Endothelial cell of umbilical vein (primary cell): ENCODE measurements around the gene CDC42EP5.

Experiments used
- CTCF ChIP-seq, 2 donors: IDR thresholded peaks; 1 replicate in 1 of 2; 2 replicates in 1 of 2; pipeline ENCODE4 v1.5.1; 2011; ENCODE audit warnings: low read length in 2 of 2, mild to moderate bottlenecking in 2 of 2, moderate library complexity in 2 of 2, control low read depth in 1 of 2, inconsistent platforms in 1 of 2, low read depth in 1 of 2; ENCODE audit not compliant: insufficient read depth in 1 of 2; ENCODE audit errors: extremely low read depth in 1 of 2
- EZH2 ChIP-seq: IDR thresholded peaks from 2 replicates; pipeline ENCODE4 v1.6.1; 2012; ENCODE audit warnings: borderline replicate concordance, low read depth, mild to moderate bottlenecking, moderate library complexity, low read length, inconsistent platforms; ENCODE audit not compliant: severe bottlenecking
- POLR2A ChIP-seq: IDR thresholded peaks from 2 replicates; pipeline ENCODE4 v1.6.1; 2012; ENCODE audit warnings: low read depth, mild to moderate bottlenecking, control low read depth, low read length

GRCh38 chr19:54493967-54494585, 21.0 kb upstream of the CDC42EP5 start:
- no peak for TF ChIP-seq POLR2A
- TF ChIP-seq CTCF (IDR thresholded peaks at IDR 0.05; ENCODE audit: extremely low read depth in 1 of 2, insufficient read depth in 1 of 2, low read depth in 1 of 2, low read length in 2 of 2): no peak
- no peak for TF ChIP-seq EZH2
